Activated T-cell treated with anti-CD3 and anti-CD28 coated beads, Interleukin-2, amount 50 U/mL, for 48 hours (primary cell): ENCODE results near the gene EGR1.
"Not testable (repeated sequence)": the region's sequence is repeated elsewhere in the genome, so short reads cannot be mapped to it uniquely, and the experiment has no call there.

ENCODE experiments used
- DNase-seq, 2 experiments: peaks; one replicate each; pipeline ENCODE4 v3.0.0-alpha.2; 2020

EGR1 gene

DNA sequence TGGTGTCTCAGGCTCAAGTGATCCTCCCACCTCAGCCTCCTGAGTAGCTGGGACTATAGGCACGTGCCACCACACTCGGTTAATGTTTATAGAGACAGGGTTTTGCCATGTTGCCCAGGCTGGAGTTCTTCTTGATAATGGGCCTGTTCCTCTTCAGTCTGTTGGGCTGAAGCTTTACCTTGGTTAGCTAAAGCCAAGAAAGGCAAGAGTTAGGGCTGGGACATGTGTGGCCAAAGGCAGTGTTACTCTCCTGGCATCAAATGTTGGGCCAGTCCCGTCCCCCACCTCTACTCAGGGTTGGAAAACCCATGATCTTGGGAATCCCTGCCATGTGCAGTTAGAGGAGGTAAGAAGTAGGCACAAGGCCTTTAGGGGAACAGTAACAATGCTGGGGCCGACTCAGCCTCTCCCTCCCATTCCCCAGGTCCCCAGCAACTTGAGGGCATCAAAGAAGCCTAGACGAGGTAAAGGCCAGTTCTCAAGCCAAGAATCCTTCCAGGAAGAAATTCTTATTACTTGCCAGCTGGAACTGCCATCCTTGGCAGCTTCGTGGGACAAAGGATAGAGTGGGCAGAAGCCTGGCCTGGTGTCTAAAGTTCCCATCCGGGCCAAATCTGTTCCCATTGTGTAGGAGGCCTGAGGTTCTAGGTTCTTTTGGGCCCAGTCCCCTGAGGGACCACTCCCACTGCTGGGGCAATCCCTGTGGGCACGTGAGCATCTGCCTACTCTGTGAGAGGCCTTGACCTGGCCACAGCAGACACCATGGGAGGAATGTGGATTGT, 4.5 kb downstream of the EGR1 start:
- DNase-seq, result no peak

- no peak for DNase-seq
Observed at GRCh38 chr5:138470322-138471051, 5.2 kb downstream of the EGR1 start.

GRCh38 chr5:138471052-138471361, 5.7 kb downstream of the EGR1 start:
- no peak for DNase-seq

DNA sequence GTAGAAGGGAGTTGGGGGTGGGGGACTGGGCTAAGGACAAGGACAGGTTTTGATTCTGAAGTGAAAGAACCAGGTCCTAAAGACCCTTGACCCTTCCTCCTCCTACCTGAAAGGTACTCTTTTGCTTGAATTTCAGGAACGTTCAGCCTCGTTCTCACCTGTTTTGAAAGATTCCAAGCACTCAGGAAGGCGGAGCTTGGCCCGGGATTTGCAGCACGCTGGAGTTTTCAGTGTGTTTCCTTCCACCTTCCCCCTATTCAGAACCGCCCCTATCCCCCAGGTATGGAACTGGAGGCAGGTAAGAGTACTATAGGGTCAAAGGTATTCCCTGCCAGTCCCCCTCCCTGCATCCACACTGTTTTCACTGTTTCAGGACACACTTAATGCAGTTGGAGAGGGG, 7.1 kb downstream of the EGR1 start:
- DNase-seq, result no peak

GRCh38 chr5:138473151-138473550, 7.9 kb downstream of the EGR1 start:
- not testable (repeated sequence) for DNase-seq

DNA sequence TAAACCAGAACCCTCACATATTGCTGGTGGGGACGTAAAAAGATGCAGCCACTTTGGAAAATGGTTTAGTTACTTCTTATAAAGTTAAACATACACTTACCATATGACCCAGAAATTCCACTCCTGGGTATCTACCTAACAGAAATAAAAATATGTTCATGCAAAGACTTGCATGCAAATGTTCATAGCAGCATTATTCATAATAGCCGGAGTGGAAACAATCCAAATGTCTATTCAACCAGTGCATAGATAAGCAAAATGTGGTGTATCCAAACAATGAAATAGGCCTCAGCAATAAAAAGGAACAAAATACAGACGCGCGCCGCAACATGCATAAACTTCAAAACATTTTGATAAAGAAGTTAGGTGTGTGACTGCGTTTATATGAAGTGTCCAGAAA, 11.6 kb downstream of the EGR1 start:
- DNase-seq, result no peak

DNA sequence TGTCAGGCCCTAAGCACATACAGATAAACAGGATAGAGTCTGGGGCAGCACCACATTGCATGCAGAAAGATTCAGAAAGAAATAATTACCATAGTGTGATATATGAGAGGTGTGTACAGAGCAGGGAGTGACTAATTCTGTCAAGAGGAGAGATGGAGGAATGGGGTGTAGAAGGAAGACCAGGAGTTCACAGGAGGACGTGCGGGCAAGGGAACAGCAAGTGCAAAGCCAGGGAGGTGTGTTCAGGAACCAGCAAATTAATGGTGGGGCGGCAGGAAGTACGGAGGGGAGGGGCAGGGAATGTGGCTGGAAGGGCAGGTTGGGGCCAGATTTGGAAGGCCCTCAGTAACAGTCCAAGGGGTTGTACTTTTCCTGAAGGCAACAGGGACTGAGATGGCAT, 17.4 kb downstream of the EGR1 start:
- DNase-seq, result no peak

DNA sequence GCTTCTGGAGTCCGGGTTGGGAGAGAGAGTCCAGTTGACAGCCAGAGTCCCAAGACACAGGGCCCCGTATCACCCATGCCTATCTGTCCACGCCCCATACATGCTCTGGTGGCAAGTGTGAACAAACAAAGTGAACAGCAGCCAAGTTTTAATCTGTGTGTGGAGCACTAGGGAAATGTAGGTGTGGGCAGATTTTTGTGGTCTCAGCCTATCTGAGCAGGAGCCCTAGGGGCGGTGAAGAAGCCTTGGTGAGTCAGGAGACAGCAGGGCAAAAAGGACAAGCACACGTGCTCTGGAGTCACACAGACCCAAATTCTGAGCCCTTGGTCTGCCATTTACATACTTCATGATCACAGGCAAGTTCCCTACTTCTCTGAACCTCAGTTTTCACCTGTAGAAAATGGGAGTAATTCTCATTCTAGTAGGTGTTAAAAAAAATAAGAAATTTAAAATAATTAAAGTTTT, 23.2 kb downstream of the EGR1 start:
- no peak for DNase-seq

DNA sequence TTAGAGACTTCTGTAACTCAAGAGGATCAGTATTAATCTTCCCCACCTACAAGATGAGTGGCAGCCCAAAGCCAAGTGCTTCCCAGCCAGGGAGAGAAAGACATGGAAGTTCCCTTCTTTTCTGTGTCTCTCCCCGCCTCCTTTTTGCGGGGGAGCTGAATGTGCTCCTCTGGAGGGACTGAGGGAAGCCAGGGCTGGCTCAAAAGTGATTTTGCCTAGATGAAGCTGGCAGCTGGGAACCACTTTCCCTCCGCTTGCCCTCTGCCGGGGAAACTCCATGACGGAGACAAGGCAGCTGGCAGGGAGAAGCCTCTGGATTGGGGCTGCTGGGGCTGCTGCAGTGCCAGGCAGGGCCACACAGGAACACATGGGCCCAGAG, 24.4 kb downstream of the EGR1 start:
- DNase-seq, result no peak

DNA sequence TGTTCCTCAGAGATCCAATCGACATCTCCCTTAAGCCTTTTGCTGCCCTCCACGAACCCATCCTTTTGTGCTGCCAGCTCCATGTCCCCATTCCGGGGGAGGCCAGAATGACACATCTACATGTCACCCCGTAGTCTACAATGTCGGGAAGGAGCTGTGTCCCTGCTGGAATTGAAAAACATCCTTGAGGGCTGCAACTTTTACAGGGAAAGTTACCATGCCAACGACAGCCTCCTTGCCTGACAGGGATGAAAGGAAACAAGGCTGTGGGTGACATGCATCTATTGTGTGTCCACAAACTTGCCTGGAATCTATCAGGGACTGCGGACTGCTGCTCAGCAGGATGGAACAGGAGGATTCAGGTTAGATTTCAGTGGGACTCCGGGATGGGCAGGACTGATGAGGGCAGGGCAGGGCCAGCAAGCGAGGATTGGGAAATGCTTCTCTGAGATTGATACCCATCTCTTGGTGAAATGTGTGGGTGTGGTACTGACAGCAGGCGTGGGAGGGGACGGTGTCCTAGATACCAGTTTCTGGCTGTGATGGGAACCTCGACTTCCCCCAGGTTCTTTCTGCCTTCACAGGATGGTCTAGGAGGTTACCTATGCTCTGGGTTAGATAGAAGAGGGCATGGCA, 25.5 kb downstream of the EGR1 start:
- no peak for DNase-seq

GRCh38 chr5:138491284-138491648, 26.0 kb downstream of the EGR1 start:
- no peak for DNase-seq

- peak; percentile 81 to 87 for DNase-seq
Observed at GRCh38 chr5:138491669-138492559, 26.6 kb downstream of the EGR1 start.

- peak in 1 of 2 experiments; percentile 32 for DNase-seq
Observed at GRCh38 chr5:138492560-138493045, 27.3 kb downstream of the EGR1 start.

DNA sequence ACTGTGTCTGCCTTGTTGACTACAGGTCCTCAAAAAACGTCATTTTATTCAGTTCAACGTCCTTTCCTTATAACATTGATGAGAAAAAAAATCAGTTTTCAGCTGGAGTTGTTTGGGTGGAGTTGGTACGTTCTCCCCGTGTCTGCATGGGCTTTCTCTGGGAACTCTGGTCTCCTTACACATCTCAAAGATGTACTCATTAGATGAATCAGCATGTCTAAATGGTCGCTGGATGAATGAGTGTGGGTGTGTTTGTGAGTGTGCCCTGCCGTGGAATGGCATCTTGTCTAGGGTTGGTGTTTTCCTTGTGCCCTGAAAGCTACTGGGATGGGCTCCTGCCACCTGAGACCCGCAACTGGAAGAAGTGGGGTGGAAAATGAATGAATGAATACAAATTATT, 30.1 kb downstream of the EGR1 start:
- DNase-seq, result no peak

GRCh38 chr5:138498376-138498775, 33.1 kb downstream of the EGR1 start:
- no peak for DNase-seq

DNA sequence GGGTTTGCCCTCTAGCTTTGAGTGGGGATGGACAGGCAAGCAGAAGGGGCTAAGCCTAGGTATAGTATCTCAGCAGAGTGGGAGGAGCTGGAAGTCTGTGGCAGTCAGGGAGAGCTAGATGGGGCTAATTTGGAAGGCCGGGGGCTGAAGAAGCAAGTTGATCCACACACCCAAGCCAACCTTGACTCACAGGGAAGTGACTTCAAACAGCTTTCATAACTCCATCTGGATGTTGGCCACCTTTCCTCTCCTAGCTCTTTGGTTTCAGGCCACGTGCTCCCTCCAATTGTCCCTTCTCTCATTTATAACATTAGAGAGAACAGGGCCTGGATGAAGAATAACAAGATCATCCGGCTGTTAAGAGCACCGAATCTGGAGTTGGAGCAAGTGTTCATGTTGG, 36.8 kb downstream of the EGR1 start:
- DNase-seq, result no peak

GRCh38 chr5:138502521-138502920, 37.2 kb downstream of the EGR1 start:
- no peak for DNase-seq

- DNase-seq, result peak in 1 of 2 experiments; percentile 39
Observed at GRCh38 chr5:138503487-138504270, 38.4 kb downstream of the EGR1 start.

DNA sequence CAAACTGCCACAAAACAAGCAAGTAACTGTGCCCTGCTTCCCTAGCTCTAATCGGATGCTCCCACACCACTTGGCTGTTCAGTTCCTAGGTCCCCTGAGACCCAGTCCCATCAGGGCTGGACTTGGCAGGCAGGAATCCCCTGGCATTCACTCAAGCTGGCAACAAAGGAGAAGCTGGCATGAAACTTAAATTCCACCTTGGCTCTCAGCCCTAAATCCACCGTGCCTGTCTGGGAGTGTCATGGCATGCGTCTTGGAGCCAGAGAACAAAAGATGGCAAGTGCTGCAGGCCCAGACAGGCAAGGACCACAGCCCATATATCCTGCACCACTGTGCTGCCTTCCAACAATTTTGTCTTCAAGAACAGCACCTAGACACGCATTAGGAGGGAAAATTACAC, 39.5 kb downstream of the EGR1 start:
- DNase-seq, result no peak

- DNase-seq, result no peak
Observed at GRCh38 chr5:138506370-138507306, 41.4 kb downstream of the EGR1 start.

- DNase-seq, result not testable (repeated sequence)
Observed at GRCh38 chr5:138507485-138507884, 42.2 kb downstream of the EGR1 start.
